ENCODE measurements around the gene TTC7B.

Gene TTC7B

GRCh38 chr14:90487462-90487861, 328.8 kb downstream of the TTC7B start:
- DNase-seq (ENCODE audit: low read depth): no peak

GRCh38 chr14:90487031-90487430, 329.2 kb downstream of the TTC7B start:
- TF ChIP-seq CTCF (conservative IDR thresholded peaks at IDR 0.05; ENCODE audit: control insufficient read depth, insufficient read depth, low read depth, low read length): no peak
- H3K4me3 ChIP-seq (ENCODE audit: control insufficient read depth, low read depth, low read length): no peak overlapping the region
- no peak for DNase-seq (ENCODE audit: low read depth)

More at GRCh38 chr14:90487462-90487861, 328.8 kb downstream of the TTC7B start:
- TF ChIP-seq CTCF (conservative IDR thresholded peaks at IDR 0.05; ENCODE audit: control insufficient read depth, insufficient read depth, low read depth, low read length): no peak
- H3K4me3 ChIP-seq (ENCODE audit: control insufficient read depth, low read depth, low read length): no peak overlapping the region

- H3K4me3 ChIP-seq (ENCODE audit: control insufficient read depth, low read depth, low read length): no peak overlapping the region
- TF ChIP-seq CTCF (conservative IDR thresholded peaks at IDR 0.05; ENCODE audit: control insufficient read depth, insufficient read depth, low read depth, low read length): no peak
- DNase-seq (ENCODE audit: low read depth): no peak
Measured at GRCh38 chr14:90484291-90484690, 331.9 kb downstream of the TTC7B start.

- H3K4me3 ChIP-seq (ENCODE audit: control insufficient read depth, low read depth, low read length): no peak overlapping the region
- no peak for DNase-seq (ENCODE audit: low read depth)
- no peak for TF ChIP-seq CTCF (conservative IDR thresholded peaks at IDR 0.05; ENCODE audit: control insufficient read depth, insufficient read depth, low read depth, low read length)
Measured at GRCh38 chr14:90483571-90483974, 332.7 kb downstream of the TTC7B start.

GRCh38 chr14:90483117-90483516, 333.1 kb downstream of the TTC7B start:
- DNase-seq (ENCODE audit: low read depth): no peak
- H3K4me3 ChIP-seq (ENCODE audit: control insufficient read depth, low read depth, low read length): no peak overlapping the region
- TF ChIP-seq CTCF (conservative IDR thresholded peaks at IDR 0.05; ENCODE audit: control insufficient read depth, insufficient read depth, low read depth, low read length): no peak

GRCh38 chr14:90475298-90475697, 340.9 kb downstream of the TTC7B start:
- H3K4me3 ChIP-seq (ENCODE audit: control insufficient read depth, low read depth, low read length): no peak overlapping the region
- DNase-seq (ENCODE audit: low read depth): no peak
- TF ChIP-seq CTCF (conservative IDR thresholded peaks at IDR 0.05; ENCODE audit: control insufficient read depth, insufficient read depth, low read depth, low read length): no peak
